Activated CD8-positive, alpha-beta memory T cell treated with anti-CD3 and anti-CD28 coated beads, Interleukin-2, amount 50 U/mL, for 24 hours (primary cell): ENCODE results near the gene GDPD1.
A peak's percentile ranks its signal among the peaks of the same experiment; 100 is the strongest.
"Not testable (repeated sequence)": the region's sequence is repeated elsewhere in the genome, so short reads cannot be mapped to it uniquely, and the experiment has no call there.

Source experiments
- DNase-seq: peaks from one replicate; pipeline ENCODE4 v3.0.0-alpha.2; 2020; ENCODE audit errors: extremely low read depth

Gene GDPD1

GRCh38 chr17:59220328-59221158, at the start of gene GDPD1:
TSS of gene GDPD1 (plus strand) at chr17:59220511. CDS start at chr17:59220610, 99 bp downstream.
- DNase-seq: peak; percentile 85

DNA sequence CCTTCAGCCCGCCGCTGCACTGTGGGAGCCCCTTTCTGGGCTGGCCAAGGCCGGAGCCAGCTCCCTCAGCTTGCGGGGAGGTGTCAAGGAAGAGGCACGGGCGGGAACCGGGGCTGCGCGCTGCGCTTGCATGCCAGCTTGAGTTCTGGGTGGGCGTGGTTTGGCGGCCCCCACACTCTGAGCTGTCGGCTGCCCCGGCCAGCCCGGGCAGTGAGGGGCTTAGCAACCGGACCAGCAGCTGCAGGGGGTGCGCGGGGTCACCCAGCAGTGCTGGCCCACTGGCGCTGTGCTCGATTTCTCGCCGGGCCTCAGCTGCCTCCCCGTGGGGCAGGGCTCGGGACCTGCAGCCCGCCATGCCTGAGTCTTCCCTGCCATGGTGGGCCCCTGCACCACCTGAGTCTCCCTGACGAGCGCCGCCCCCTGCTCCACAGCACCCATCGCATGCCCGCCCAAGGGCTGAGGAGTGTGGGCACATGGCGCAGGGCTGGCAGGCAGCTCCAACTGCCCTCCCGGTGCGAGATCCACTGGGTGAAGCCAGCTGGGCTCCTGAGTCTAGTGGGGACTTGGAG, 47.8 kb upstream of the GDPD1 start:
- DNase-seq: no peak

DNA sequence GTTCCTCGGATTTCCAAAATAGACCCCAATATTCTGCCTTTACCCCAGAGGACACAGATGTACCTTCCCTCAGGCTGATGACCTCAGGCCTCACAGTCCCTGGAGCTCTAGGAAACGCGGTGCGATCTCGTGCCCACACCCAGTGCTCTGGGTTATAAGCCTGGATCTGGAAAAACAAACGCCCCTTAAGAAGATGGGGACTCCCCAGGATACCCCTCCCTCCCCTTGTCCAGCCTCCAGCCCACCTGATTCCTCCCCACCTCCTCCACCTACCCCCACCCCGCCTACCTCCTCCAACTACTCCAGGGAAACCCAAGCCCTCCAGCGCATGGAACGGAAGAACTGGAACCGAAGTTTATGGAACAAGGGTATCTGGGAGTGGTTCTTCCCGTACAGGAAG, 45.6 kb upstream of the GDPD1 start:
- no peak for DNase-seq

DNA sequence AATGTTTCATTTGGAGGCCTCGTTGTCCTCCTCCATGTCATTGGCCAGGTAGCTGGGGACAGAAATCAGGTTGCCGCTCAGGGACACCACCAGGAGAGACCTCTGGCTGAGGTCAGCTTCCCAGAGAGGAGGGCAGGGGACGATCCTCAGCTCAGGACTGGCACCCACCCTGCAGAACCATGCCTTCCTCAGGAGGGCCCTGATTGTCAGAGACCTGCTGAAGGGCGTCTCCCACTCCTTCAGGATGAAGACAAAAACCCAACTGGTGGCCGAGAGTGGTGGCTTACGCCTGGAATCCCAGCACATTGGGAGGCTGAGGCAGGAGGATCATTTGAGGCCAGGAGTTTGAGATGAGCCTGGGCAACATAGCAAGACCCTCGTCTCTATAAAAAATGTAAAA, 45.2 kb upstream of the GDPD1 start:
- no peak for DNase-seq

DNA sequence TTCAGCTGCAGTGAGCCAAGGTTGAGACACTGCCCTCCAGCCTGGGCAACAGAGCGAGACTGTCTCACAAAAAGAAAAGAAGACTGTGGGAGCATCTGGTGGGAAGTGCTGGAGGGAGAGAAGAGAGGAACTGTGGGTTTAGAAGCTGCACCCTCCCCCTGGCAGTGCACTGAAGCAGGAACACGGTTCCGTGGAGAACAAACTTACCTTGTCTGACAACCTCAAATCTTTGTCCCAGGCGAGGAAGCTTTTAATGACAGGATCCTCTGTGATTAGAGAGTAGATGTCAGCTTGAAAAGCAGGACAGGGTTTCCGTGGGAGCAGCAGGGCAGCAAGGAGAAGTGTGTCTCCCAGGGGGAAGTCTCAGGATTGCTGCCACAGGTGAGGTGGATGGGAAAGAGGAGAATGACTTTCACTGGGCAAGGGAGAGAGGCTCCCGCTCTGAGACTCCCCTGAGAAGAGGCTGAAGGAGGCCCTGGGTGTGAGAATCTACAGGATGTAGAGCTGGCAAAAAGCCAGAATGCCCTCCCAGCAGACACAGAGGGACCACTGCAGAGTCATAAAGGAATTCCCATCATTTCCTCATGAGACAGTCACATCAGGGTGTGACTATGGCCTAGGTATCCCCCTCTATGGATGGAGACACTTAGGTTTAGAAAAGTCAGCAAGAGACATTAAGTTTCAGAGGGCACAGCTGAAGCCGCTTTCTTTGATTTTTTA, 41.9 kb upstream of the GDPD1 start:
- no peak for DNase-seq

DNA sequence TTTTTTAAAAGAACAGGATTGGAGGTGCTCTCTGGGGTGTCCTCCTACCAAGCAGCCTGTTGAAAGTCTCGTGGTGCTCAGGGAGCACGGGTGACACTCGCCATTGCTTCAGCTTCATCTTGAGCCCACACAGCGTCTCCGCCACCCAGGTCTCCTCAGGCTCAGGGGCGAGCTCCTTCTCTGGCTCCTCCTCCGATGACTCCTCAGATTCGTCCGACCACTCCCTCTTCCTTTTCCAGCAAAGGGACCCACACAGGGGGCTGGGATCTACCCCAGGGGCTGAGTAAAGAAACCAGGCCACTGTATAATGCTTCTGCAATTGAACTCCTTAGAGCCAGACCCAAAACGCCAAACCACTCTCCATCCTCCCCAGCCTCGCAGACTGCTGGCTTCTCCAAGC, 40.7 kb upstream of the GDPD1 start:
- not testable (repeated sequence) for DNase-seq

DNA sequence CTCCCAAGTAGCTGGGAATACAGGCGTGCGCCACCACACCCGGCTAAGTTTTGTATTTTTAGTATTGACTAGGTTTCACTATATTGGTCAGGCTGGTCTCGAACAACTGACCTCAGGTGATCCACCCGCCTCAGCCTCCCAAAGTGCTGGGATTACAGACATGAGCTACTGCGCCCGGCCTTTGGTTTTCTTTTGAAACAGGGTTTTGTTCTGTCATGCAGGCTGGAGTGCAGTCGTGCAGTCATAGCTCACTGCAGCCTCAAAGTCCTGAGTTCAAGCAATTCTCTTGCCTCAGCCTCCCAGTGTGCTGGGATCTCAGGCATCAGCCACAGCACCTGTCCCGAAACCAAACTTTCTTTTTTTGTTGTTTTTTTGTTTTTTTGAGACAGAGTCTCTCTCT, 39.7 kb upstream of the GDPD1 start:
- DNase-seq: no peak

GRCh38 chr17:59181481-59181880, 38.8 kb upstream of the GDPD1 start:
- no peak for DNase-seq

GRCh38 chr17:59185997-59186396, 34.3 kb upstream of the GDPD1 start:
- DNase-seq: no peak

DNA sequence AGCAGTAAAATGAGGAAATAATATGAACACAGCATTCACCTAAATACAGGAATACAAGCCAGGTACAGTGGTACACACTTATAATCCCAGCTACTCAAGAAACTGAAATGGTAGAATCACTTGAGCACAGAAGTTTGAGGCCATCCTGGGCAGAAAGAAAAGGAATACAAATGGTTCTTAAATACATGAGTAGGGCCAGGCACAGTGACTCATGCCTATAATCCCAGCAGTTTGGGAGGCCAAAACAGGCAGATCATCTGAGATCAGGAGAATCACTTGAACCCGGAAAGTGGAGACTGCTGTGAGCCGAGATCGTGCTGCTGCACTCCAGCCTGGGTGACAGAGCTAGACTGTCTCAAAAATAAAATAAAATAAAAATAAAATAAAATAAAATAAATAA, 33.5 kb upstream of the GDPD1 start:
- no peak for DNase-seq

DNA sequence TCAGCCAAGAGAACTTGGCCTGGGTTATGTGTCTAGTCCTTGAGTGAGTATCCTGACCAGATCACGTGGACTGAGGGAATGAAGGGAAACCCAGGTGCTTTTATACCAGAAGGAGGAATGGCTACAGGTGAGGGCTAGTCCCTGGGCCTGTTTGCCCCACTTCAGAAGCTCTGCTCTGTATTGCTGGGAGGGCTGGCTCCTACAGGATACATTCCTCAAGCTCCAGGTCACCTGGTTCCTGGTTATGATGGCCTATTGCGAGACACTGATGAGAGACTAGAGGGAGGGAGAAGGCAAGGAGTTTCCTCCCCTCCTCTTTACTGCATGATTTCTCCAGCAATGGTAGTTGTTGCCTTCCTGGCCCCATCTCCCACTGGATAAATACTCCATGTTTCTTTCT, 29.5 kb upstream of the GDPD1 start:
- DNase-seq: no peak

DNA sequence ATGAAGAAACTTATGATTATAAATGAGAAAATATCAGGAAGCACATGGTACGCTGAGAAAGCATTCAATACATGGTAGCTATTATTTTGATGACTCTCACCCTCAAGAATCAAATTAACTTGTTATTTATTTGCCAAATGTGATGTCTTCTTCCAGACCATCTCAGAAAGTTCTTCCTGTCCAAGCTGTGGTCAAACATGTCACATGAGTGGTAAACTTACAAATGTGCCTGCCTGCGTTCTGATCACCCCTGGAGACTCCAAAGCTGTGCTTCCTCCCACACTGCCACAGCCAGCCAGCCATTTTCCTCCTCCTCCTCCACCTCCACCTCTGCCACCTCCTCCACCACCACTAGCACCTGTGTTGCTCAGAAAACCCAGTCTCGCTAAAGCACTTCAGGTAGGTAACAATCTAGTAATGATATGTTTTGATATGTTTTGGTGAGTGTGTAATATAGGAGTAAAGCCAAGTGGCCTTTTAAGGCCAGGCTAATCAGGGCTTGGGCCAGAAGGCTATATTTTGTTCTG, 26.9 kb upstream of the GDPD1 start:
- no peak for DNase-seq

GRCh38 chr17:59199398-59199797, 20.9 kb upstream of the GDPD1 start:
- no peak for DNase-seq

- DNase-seq: no peak
These were observed 18.0 kb upstream of the GDPD1 start for GRCh38 chr17:59202320-59202719.

DNA sequence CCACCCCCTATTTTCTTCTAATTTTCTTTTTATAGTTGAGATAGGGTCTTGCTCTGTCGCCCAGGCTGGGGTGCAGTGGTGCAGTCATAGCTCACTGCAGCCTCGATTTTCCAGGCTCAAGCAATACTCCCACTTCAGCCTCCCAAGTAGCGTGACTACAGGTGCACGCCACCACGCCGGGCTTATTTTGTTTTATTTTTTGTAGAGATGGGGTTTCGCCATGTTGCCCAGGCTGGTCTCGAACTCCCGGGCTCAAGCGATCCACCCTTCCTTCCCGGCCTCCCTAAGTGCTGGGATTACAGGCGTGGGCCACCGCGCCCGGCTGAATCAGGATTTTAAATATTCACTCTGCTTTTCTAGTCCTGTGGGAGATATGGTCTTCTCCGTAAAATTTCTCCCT, 941 bp upstream of the GDPD1 start:
- no peak for DNase-seq

DNA sequence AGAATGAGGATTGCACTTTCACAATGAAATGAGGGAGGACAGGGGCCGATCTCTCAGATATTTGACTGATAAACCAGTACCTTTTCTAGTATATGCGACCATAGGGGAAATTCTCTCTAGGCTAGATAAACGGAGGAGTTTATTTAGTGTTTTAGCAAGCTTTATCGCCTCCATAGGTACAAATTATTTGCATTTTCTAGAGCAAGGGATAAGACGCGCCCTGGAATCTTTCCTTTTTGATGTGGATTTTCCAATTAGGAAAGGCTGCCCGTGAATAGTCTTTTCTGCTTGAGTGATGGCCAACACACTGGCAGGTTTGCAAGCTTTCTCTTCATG, 351 bp upstream of the GDPD1 start:
- DNase-seq: no peak

- DNase-seq: no peak
These were observed 992 bp downstream of the GDPD1 start for GRCh38 chr17:59221159-59221847.

DNA sequence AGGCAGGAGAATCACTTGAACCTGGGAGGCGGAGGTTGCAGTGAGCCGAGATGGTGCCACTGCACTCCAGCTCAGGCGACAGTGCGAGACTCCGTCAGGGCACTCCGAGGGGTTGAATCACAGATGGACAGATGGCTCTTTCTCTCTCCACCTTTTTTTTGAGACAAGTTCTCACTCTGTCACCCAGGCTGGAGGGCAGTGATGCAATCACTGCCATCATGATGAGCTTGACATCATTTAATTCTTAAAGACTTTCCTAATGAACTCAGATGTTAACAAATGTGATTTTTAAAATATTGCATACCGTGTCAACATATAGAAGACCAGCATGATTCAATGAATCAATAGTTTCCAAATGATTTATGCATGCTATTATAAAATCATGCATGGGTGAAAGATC, 3.5 kb downstream of the GDPD1 start:
- no peak for DNase-seq

DNA sequence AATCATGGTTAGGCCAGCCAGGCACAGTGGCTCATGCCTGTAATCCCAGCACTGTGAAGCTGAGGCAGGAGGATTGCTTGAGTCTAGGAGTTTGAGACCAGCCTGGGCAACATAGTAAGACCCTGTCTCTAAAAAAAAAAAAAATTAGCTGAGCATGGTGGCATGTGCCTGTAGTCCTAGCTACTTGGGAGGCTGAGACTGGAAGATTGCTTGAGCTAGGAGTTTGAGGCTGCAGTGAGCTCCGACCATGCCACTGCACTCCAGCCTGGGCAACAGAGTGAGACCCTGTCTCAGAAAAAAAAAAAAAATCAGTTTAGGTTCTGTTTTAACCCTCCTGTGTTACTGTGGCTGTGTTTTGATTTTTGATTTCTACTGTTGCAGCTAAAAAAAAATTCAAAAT, 8.3 kb downstream of the GDPD1 start:
- not testable (repeated sequence) for DNase-seq

GRCh38 chr17:59230764-59231163, 10.5 kb downstream of the GDPD1 start:
- DNase-seq: no peak

DNA sequence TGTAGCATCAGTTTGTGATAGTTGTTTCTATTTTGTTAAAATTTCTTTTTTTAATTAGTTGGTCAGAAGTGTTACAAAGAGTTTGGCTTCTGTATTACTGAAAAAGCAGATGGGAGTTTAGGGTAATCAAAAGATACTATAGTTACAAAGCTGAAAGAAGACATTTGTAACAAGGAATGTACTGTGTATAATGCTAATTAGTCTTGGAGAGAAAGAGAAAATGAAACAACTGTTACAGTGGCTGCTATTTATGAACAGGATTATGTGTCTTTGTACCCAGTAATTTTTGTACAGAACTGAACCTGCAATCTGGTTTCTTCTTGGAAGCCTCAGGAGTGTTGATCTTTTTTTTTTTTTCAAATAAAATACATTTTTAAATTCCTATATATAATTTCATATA, 14.3 kb downstream of the GDPD1 start:
- DNase-seq: no peak

DNA sequence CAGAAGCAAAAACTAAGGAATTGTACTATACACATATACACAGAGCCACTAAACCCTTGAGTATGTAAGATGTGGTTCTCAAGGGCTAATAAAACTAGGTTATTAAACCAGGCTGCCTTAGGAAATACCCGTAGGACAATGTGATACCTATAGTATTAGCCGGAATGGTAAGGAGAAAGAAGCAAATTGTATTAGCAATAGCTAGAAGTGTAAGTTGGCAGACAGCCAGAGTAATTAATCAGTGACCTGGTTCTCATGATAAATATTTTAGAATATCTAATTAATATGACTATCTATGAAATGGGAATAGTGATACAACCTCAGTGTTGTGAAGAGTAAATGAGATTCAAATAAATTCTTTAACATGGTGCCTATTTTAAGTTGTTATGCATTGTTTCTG, 18.6 kb downstream of the GDPD1 start:
- no peak for DNase-seq
